22Rv1 (cell line): Measurements from ENCODE around the gene CARD16.
A peak's percentile ranks its signal among the peaks of the same experiment; 100 is the strongest.

Experiments
- H3K27ac ChIP-seq: fragments of 450-650 bp; 2 replicates; pipeline ENCODE4 v1.5.1; 2017
- CTCF ChIP-seq: fragments of 450-650 bp; IDR thresholded peaks from 2 replicates; pipeline ENCODE4 v1.5.1; 2017; ENCODE audit warnings: mild to moderate bottlenecking
- ZFX ChIP-seq: fragments of 450-650 bp; IDR thresholded peaks from 2 replicates; pipeline ENCODE4 v1.6.1; 2017; ENCODE audit warnings: antibody characterized with exemption, borderline replicate concordance

The CARD16 gene

GRCh38 chr11:105023003-105023402 lies 22.1 kb downstream of the CARD16 start, which contains the start of gene CASP5:
CASP5 (minus strand) TSS chr11:105023168; CDS start chr11:105023136, 32 bp downstream.
- no peak within 1 kb of the TSS for H3K27ac ChIP-seq
- TF ChIP-seq ZFX (no peak), CTCF (no peak)

- TF ChIP-seq CTCF (no peak), ZFX (no peak)
- H3K27ac ChIP-seq: no peak overlapping the region
Observed at GRCh38 chr11:105022527-105022926, 22.6 kb downstream of the CARD16 start.

DNA sequence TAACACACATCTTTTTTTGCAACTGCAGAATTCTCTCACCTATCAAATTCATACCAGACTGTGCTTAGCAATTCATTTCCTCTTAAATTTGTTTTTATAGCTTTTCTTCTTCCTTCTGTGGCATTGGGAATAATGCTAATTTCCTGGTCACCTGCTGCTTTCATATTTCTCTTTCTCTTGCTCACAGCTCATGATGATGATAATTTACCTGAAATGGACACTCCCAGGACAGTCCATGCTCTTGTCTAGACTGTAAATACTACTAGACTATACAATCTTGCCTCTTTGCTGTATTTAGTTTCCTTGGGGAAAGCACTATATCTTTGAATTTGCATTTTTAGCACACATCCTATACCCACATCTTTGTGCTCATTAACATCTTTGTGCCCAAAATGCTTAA lies 37.7 kb downstream of the CARD16 start:
- TF ChIP-seq CTCF (no peak), ZFX (no peak)
- H3K27ac ChIP-seq: no peak overlapping the region

- H3K27ac ChIP-seq: no peak overlapping the region
- no peak for TF ChIP-seq CTCF
Observed at GRCh38 chr11:105005451-105005845, 39.7 kb downstream of the CARD16 start.

DNA sequence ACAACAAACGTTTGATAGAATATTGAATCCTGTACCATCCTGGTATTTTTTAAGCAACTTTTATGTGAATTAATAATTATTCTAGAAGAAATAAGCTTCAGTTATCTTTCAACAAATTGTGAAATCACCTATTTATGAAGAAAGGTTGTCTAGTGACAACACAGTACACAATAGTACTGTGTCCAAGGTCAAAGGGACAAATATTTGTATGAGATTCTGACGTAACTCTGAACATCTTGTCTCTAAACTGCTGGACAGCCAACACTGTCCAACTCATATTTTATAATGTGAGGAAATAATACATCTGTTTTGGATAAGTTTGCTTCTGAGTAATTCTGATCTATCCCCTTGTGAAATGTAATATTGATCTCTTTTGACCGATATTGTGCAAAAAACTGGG lies 41.1 kb downstream of the CARD16 start:
- H3K27ac ChIP-seq: no peak overlapping the region
- TF ChIP-seq CTCF (no peak), ZFX (no peak)

GRCh38 chr11:105003151-105003550 lies 42.0 kb downstream of the CARD16 start:
- no peak for TF ChIP-seq CTCF
- no peak for TF ChIP-seq ZFX
- no peak overlapping the region for H3K27ac ChIP-seq

GRCh38 chr11:105000797-105001196 lies 44.3 kb downstream of the CARD16 start:
- no peak overlapping the region for H3K27ac ChIP-seq
- TF ChIP-seq ZFX (no peak), CTCF (peak; percentile 72)
